Transverse colon (tissue), 4 donors: ENCODE measurements around the gene GTPBP4. TPM values are rescaled to one million over a fixed set of nuclear protein-coding genes. Genes with fewer than 3 reads are reported as not detected.

Experiments
- DNase-seq: peaks from one replicate; pipeline ENCODE4 v3.0.0-alpha.2; 2019
- H3K27ac ChIP-seq, 4 donors: fragments of 200-600 bp; sonication (generic); 2 replicates each; pipeline ENCODE4 v1.5.1; 2016 to 2018; ENCODE audit warnings: inconsistent platforms in 4 of 4
- H3K27me3 ChIP-seq: fragments of 200-600 bp; sonication (generic); 2 replicates; pipeline ENCODE4 v1.5.1; 2017; ENCODE audit warnings: inconsistent platforms
- H3K36me3 ChIP-seq, 4 donors: fragments of 200-600 bp; sonication (generic); 2 replicates each; pipeline ENCODE4 v1.5.1; 2017 to 2019; ENCODE audit warnings: inconsistent platforms in 4 of 4
- H3K4me1 ChIP-seq, 4 donors: fragments of 200-600 bp; sonication (generic); 2 replicates each; pipeline ENCODE4 v1.5.1; 2017 to 2020; ENCODE audit warnings: inconsistent platforms in 4 of 4
- H3K4me3 ChIP-seq, 4 donors: fragments of 200-600 bp; sonication (generic); 1 replicate in 1 of 4; 2 replicates in 3 of 4; pipeline versions ENCODE4 v1.5.1 to v1.6.1; 2017 to 2019; ENCODE audit warnings: inconsistent platforms in 4 of 4
- H3K9me3 ChIP-seq, 2 donors: fragments of 200-600 bp; sonication (generic); 2 replicates each; pipeline ENCODE4 v1.5.1; 2017 to 2019; ENCODE audit warnings: inconsistent platforms in 2 of 2
- EP300 ChIP-seq: sonication (generic); formaldehyde crosslinking; IDR thresholded peaks from one replicate; pipeline ENCODE4 v1.6.1; 2017; ENCODE audit warnings: antibody characterized with exemption, low read depth
- POLR2A ChIP-seq: fragments of 450-650 bp; IDR thresholded peaks from one replicate; pipeline ENCODE4 v1.6.1; 2016; ENCODE audit warnings: antibody characterized with exemption, mild to moderate bottlenecking, moderate library complexity
- POLR2AphosphoS5 ChIP-seq, 3 donors: sonication (generic); formaldehyde crosslinking; IDR thresholded peaks; one replicate each; pipeline ENCODE4 v1.6.1; 2016; ENCODE audit warnings: antibody characterized with exemption in 3 of 3
- WGBS, 2 donors: methylation state at CpG; one replicate each; pipeline ENCODE4 v1.1.5; 2018; ENCODE audit warnings: low coverage in 1 of 2; 5-methylcytosine and 5-hydroxymethylcytosine counted together
- in situ Hi-C, 4 donors: fragments of 200-750 bp; cut with MboI; loops; one replicate each; pipeline versions ENCODE4 v1.15.0 to v1.15.1; 2017; ENCODE audit warnings: low sequenced_read_pairs in 3 of 4, low pct_ligation_motif_present in 1 of 4, low pct_unique_long_range_greater_than_20kb in 1 of 4
- intact Hi-C: fragments of 100-400 bp; cut with DNase I; formaldehyde crosslinking; loops from one replicate; pipeline ENCODE4 v1.15.1; 2023; ENCODE audit warnings: low total_unique reads
- total RNA-seq, 4 donors: library from RNA; depleted of rRNA; stranded (reverse); fragments of >200 nt; gene quantifications; one replicate each; pipeline ENCODE4 v1.1.0, GENCODE V29; 2016
- TF ChIP-seq, protein P1 (sequence below), 5 experiments: fragments of 200-600 bp in 3 of 5; fragments of 450-650 bp in 2 of 5; sonication (generic) in 3 of 5; IDR thresholded peaks; 1 replicate in 2 of 5; 2 replicates in 3 of 5; pipeline ENCODE4 v1.5.1; 2016 to 2017; ENCODE audit warnings: antibody characterized with exemption in 5 of 5, inconsistent platforms in 3 of 5, mild to moderate bottlenecking in 2 of 5, moderate library complexity in 1 of 5

Gene GTPBP4
- total RNA-seq, 4 donors from 2014 or later, result 9.4 to 25.4 (median 17.1) TPM

- H3K36me3 ChIP-seq, result no peaks in the 10 kb centered on the region
Measured at GRCh38 chr10:962342-962741, 25.9 kb upstream of the GTPBP4 start.

GRCh38 chr10:963186-963585 is 25.0 kb upstream of the GTPBP4 start:
- no peak for DNase-seq
- H3K4me1 ChIP-seq, result no peaks in the 10 kb centered on the region
- intact Hi-C loops, result no loop called here
- H3K27ac ChIP-seq, result no peak overlapping the region
- TF ChIP-seq, protein P1, sequence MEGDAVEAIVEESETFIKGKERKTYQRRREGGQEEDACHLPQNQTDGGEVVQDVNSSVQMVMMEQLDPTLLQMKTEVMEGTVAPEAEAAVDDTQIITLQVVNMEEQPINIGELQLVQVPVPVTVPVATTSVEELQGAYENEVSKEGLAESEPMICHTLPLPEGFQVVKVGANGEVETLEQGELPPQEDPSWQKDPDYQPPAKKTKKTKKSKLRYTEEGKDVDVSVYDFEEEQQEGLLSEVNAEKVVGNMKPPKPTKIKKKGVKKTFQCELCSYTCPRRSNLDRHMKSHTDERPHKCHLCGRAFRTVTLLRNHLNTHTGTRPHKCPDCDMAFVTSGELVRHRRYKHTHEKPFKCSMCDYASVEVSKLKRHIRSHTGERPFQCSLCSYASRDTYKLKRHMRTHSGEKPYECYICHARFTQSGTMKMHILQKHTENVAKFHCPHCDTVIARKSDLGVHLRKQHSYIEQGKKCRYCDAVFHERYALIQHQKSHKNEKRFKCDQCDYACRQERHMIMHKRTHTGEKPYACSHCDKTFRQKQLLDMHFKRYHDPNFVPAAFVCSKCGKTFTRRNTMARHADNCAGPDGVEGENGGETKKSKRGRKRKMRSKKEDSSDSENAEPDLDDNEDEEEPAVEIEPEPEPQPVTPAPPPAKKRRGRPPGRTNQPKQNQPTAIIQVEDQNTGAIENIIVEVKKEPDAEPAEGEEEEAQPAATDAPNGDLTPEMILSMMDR (IDR thresholded peaks at IDR 0.05), result no peak
- TF ChIP-seq POLR2AphosphoS5 (IDR thresholded peaks at IDR 0.05) (no peak), POLR2A (no peak), EP300 (no peak)
- H3K9me3 ChIP-seq, result no peaks in the 10 kb centered on the region
- in situ Hi-C loops, result no loop called here
- no peak overlapping the region for H3K4me3 ChIP-seq
- no peaks in the 10 kb centered on the region for H3K36me3 ChIP-seq
- H3K27me3 ChIP-seq, result no peaks in the 10 kb centered on the region
- WGBS, 2 donors, result 85 to 100% methylated on average over 3 to 5 of the region's 5 CpGs

More at GRCh38 chr10:962342-962741, 25.9 kb upstream of the GTPBP4 start:
- H3K27me3 ChIP-seq, result no peaks in the 10 kb centered on the region
- H3K4me1 ChIP-seq, result no peaks in the 10 kb centered on the region
- no peak overlapping the region for H3K4me3 ChIP-seq
- intact Hi-C loops, result no loop called here
- in situ Hi-C loops, result no loop called here
- WGBS, 2 donors, result 89 to 100% methylated on average over 1 to 3 of the region's 3 CpGs
- H3K27ac ChIP-seq, result no peak overlapping the region
- TF ChIP-seq POLR2AphosphoS5 (IDR thresholded peaks at IDR 0.05), result no peak
- no peak for TF ChIP-seq POLR2A
- TF ChIP-seq, protein P1 (IDR thresholded peaks at IDR 0.05), result no peak
- no peak for TF ChIP-seq EP300
- no peaks in the 10 kb centered on the region for H3K9me3 ChIP-seq
- DNase-seq, result no peak

GRCh38 chr10:963655-964054 is 24.6 kb upstream of the GTPBP4 start:
- no peak for TF ChIP-seq POLR2AphosphoS5 (IDR thresholded peaks at IDR 0.05)
- TF ChIP-seq EP300, result no peak
- 90% methylated on average over 4 of the region's 4 CpGs; no CpG with 5 or more reads in 1 of the 2 donors for WGBS, 2 donors
- no peaks in the 10 kb centered on the region for H3K9me3 ChIP-seq
- no peaks in the 10 kb centered on the region for H3K36me3 ChIP-seq
- no peak overlapping the region for H3K27ac ChIP-seq
- H3K4me1 ChIP-seq, result no peaks in the 10 kb centered on the region
- no peak overlapping the region for H3K4me3 ChIP-seq
- in situ Hi-C loops, result no loop called here
- DNase-seq, result no peak
- intact Hi-C loops, result no loop called here
- H3K27me3 ChIP-seq, result no peaks in the 10 kb centered on the region

GRCh38 chr10:964321-964987 is 23.8 kb upstream of the GTPBP4 start:
- intact Hi-C loops (no loop called here), in situ Hi-C loops (no loop called here)
- Histone ChIP-seq H3K4me1 (no peaks in the 10 kb centered on the region), H3K4me3 (no peak overlapping the region), H3K27ac (peak overlapping the region in 1 of 4 donors; percentile 2), H3K9me3 (no peaks in the 10 kb centered on the region), H3K27me3 (no peaks in the 10 kb centered on the region), H3K36me3 (no peaks in the 10 kb centered on the region)
- DNase-seq, result no peak
- WGBS, 2 donors, result 87% methylated on average over 15 of the region's 15 CpGs; no CpG with 5 or more reads in 1 of the 2 donors
- no peak for TF ChIP-seq EP300
- no peak for TF ChIP-seq POLR2A
- TF ChIP-seq, protein P1 (IDR thresholded peaks at IDR 0.05), result no peak
- TF ChIP-seq POLR2AphosphoS5 (IDR thresholded peaks at IDR 0.05), result no peak
